Heart right ventricle (tissue), 16 donors: ENCODE measurements around the gene SSBP3. TPM values are rescaled to one million over a fixed set of nuclear protein-coding genes. Genes with fewer than 3 reads are reported as not detected.

ENCODE experiments used
- ATAC-seq, 8 donors: fragments of 200-7000 bp; cut with Tn5 transposase; one replicate each; pipeline ENCODE4 v1.9.1; 2020; ENCODE audit warnings: mild to moderate bottlenecking in 8 of 8, moderate library complexity in 8 of 8, moderate number of reproducible peaks in 1 of 8
- DNase-seq, 2 donors: peaks; one replicate each; pipeline ENCODE4 v3.0.0-alpha.2; 2020
- H3K27ac ChIP-seq, 10 donors: fragments of 200-600 bp; sonication (generic) in 2 of 10; one replicate each; pipeline versions ENCODE4 v1.5.0 to v1.8.0; 2020 to 2022; ENCODE audit warnings: mild to moderate bottlenecking in 3 of 10
- H3K27me3 ChIP-seq, 7 donors: fragments of 200-600 bp; one replicate each; pipeline ENCODE4 v1.8.0; 2021 to 2022; ENCODE audit warnings: mild to moderate bottlenecking in 2 of 7
- H3K36me3 ChIP-seq, 9 donors: fragments of 200-600 bp; sonication (generic) in 1 of 9; one replicate each; pipeline versions ENCODE4 v1.5.0 to v1.8.0; 2020 to 2022; ENCODE audit warnings: mild to moderate bottlenecking in 2 of 9
- H3K4me1 ChIP-seq, 9 donors: fragments of 200-600 bp; sonication (generic) in 1 of 9; one replicate each; pipeline versions ENCODE4 v1.5.0 to v1.8.0; 2020 to 2022; ENCODE audit warnings: mild to moderate bottlenecking in 4 of 9
- H3K4me3 ChIP-seq, 10 donors: fragments of 200-600 bp; sonication (generic) in 2 of 10; one replicate each; pipeline versions ENCODE4 v1.5.0 to v1.8.0; 2020 to 2022; ENCODE audit warnings: mild to moderate bottlenecking in 7 of 10, moderate library complexity in 2 of 10
- H3K9me3 ChIP-seq, 11 donors: fragments of 200-600 bp in 10 of 11; sonication (generic) in 2 of 11; one replicate each; pipeline versions ENCODE4 v1.5.0 to v1.8.0; 2013 to 2022; ENCODE audit warnings: mild to moderate bottlenecking in 2 of 11, control low read depth in 1 of 11, moderate library complexity in 1 of 11
- WGBS, 2 donors: extraction: QIAGEN DNeasy Blood & Tissue Kit; methylation state at CpG; one replicate each; pipeline ENCODE4 v1.1.7; 2013; ENCODE audit warnings: inconsistent platforms in 1 of 2; 5-methylcytosine and 5-hydroxymethylcytosine counted together
- intact Hi-C, 10 donors: fragments of 100-400 bp; cut with DNase I; formaldehyde crosslinking; loops; one replicate each; pipeline versions ENCODE4 v1.11.1 to v1.14.2; 2022
- polyA plus RNA-seq, 2 donors: library from polyadenylated mRNA; stranded (reverse); fragments of 200-250 nt; gene quantifications; one replicate each; pipeline ENCODE4 v1.2.3, GENCODE V29; 2013
- total RNA-seq, 10 donors: library from RNA; stranded (reverse); fragmentation: NEBNext Ultra II Directional in 3 of 10; extraction: Animal tissue kit (Norgen Biotek cat#: 25700) in 3 of 10; gene quantifications; one replicate each; pipeline versions ENCODE4 v1.2.1 to v1.2.4, GENCODE V29; 2021 to 2023
- TF ChIP-seq, protein P1 (sequence below), 9 donors: fragments of 200-600 bp; sonication (generic) in 2 of 9; IDR thresholded peaks; one replicate each; pipeline versions ENCODE4 v1.5.0 to v1.8.0; 2021 to 2022; ENCODE audit warnings: antibody characterized with exemption in 9 of 9, mild to moderate bottlenecking in 5 of 9, moderate library complexity in 1 of 9
- donor health status: Arrhythmogenic right ventricular cardiomyopathy.
- donor health status: ischemic (EF 13 %, LVEDD 7.1; RV severe dilation, severe dysfunction).
- donor health status: healthy with polysubstance abuse.
- donor health status: DM: no; HTN: yes; CAD: no.
- donor health status: DM: no; HTN: no; CAD: no.
- donor health status: ischemic (EF 25% LVEDD 6.9; RV normal size, moderate dysfunction).
- donor health status: ischemic (EF 25% LVEDD 5.7; RV mildly dilated, moderate dysfunction).
- donor health status: healthy.
- donor health status: DM: yes; HTN: yes; CAD: no.
- donor health status: Ischemic cardiomyopathy.
- donor health status: ischemic (EF 35%, LVEDD 5.7; RV mildly dilated, moderate dysfunction).
- donor health status: nonischemic (EF 11% LVEDD 7.7; RV severe dilation, severe dysfunction).
- donor health status: DM: yes; HTN: yes; CAD: no.
- donor health status: PGD.
- donor health status: ischemic (EF 29% LVEDD 5.4; RV normal size, mild dysfunction).
- donor health status: nonischemic (EF 23%, LVEDD 6.1; RV moderate dilation, normal function).

SSBP3 gene
- total and polyA plus RNA-seq, 12 donors, result 17.6 to 71.9 (median 52.8) TPM

DNA sequence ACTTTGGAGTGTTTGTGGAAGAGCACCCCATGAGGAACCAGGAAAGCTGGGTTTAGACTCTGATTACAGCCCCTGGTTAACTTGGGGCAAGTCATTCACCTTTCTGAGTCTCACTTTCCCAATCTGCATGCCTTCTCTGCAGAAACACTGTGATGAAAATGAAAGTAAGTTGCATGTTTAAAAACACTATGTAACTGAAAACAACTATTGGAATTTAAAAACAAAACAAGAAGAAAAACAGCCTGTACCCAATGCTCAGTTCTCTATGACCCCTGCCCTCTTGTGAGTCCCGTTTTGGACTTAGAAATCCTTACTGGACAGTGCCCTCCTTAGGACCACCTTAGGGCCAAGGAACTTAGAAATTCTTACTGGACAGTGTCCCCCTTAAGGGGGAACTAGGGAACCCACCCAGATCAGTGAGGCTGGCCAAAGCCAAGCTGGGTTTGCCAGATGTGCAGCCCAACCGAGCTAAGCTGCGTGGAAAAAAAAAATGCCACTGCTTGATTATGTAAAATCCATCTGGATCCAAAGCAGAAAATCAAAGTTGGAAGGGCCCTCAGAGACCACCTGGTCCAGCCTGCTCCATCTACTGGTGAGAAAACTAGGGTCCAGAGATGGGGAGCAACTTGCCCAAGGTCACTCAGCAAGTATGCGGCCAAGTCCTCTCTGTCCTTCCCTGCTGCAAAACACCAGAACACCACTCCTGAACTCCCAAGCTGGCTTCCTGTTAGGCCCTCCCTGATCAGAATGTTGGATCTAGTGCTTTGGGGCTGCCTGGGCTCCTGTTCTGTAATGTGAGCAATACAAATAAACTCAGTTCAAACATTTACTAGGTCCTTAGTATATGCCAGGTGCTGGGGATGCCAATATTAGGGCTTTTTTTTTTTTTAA lies 128.5 kb downstream of the SSBP3 start:
- ATAC-seq (peak in 1 of 8 donors; percentile 7), DNase-seq (no peak)
- Histone ChIP-seq H3K4me3 (no peak overlapping the region), H3K4me1 (peaks cover 54 to 81% (median 75%) of the 10 kb centered on the region in 9 donors), H3K27me3 (no peaks in the 10 kb centered on the region), H3K36me3 (peaks cover 0 to 18% (median 3%) of the 10 kb centered on the region in 9 donors), H3K27ac (peak overlapping the region; percentile 5 to 91 (median 77)), H3K9me3 (no peaks in the 10 kb centered on the region)
- intact Hi-C loops, result loop anchor here in 7 of 10 donors (5.0 to 10.0 kb wide), 7 partner anchors 35 to 210 kb away; partner anchors contain the start of genes SSBP3 (in 3 of the 7), CYB5RL (in 1 of the 7) and MRPL37 (in 1 of the 7)
- TF ChIP-seq, protein P1, sequence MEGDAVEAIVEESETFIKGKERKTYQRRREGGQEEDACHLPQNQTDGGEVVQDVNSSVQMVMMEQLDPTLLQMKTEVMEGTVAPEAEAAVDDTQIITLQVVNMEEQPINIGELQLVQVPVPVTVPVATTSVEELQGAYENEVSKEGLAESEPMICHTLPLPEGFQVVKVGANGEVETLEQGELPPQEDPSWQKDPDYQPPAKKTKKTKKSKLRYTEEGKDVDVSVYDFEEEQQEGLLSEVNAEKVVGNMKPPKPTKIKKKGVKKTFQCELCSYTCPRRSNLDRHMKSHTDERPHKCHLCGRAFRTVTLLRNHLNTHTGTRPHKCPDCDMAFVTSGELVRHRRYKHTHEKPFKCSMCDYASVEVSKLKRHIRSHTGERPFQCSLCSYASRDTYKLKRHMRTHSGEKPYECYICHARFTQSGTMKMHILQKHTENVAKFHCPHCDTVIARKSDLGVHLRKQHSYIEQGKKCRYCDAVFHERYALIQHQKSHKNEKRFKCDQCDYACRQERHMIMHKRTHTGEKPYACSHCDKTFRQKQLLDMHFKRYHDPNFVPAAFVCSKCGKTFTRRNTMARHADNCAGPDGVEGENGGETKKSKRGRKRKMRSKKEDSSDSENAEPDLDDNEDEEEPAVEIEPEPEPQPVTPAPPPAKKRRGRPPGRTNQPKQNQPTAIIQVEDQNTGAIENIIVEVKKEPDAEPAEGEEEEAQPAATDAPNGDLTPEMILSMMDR (IDR thresholded peaks at IDR 0.05), result no peak
- 35 to 37% methylated on average over 4 of the region's 4 CpGs for WGBS, 2 donors

DNA sequence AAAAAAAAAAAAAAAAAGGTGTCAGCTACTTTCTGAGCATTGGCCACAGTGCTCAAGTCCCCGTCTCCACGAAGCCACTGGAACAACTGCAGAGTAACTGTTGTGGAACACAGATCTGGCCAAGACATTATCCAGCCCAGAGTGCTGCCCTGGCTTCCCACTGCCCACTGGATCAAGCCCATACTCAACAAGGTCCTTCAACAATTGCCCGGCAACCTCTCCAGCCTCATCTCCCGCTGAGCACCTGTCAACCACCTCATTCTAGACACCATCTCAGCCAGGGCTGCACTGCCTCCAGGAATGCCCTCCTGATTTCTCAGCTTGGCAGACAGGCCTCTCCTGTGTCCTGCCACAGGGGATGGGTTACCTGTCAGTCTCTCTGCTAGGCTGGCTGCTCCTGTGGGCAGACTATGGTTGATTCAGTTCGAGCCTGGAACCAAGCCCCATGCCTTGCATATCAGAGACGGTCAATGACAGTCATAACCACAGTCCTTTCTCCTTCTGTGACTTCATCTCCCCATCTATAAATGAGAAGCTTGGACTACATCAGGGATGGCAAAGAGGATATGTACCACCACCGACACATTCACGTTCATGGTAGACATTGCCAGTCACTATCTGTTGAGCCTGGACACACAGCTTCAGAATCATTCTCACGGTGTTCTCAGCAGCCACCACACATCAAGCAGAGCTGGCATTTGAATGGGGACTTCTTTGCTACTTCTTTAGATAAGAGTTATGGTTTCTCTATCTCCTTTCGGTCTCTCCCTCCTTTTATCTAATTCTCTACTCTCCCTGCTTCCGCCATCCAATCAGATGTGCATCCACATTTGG lies 129.4 kb downstream of the SSBP3 start:
- 69 to 73% methylated on average over 11 of the region's 11 CpGs for WGBS, 2 donors
- Histone ChIP-seq H3K27me3 (no peaks in the 10 kb centered on the region), H3K4me1 (peaks cover 54 to 81% (median 78%) of the 10 kb centered on the region in 9 donors), H3K36me3 (peaks cover 0 to 18% (median 3%) of the 10 kb centered on the region in 9 donors), H3K9me3 (no peaks in the 10 kb centered on the region), H3K4me3 (no peak overlapping the region), H3K27ac (peak overlapping the region; percentile 5 to 91 (median 77))
- intact Hi-C loops, result loop anchor here in 7 of 10 donors (5.0 to 10.0 kb wide), 7 partner anchors 35 to 210 kb away; partner anchors contain the start of genes SSBP3 (in 3 of the 7), CYB5RL (in 1 of the 7) and MRPL37 (in 1 of the 7)
- ATAC-seq (peak in 2 of 8 donors; percentile 32 to 53), DNase-seq (peak in 1 of 2 donors; percentile 52)
- TF ChIP-seq, protein P1 (IDR thresholded peaks at IDR 0.05), result no peak

DNA sequence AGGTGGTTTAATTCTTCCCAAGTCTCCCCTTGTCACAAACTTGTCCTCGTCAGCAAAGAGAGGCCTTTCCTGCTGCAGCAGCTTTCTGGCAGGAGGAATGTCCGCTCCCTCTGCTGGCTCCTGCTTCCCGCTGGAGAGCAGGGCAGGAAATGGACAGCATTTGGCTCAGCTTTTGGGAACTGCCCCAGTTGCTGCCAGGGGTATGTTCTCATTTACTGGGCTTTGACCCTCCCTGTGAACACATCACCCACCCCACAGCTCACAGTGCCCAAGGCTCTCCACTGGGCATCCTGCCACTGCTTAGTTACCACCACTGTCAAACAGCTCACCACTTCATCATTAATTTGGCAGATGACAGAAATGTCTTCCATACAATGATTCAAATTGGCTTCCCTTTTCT lies 130.8 kb downstream of the SSBP3 start:
- Histone ChIP-seq H3K27me3 (no peaks in the 10 kb centered on the region), H3K9me3 (no peaks in the 10 kb centered on the region), H3K27ac (peak overlapping the region; percentile 73 to 91 (median 88)), H3K4me1 (peaks cover 54 to 88% (median 78%) of the 10 kb centered on the region in 9 donors), H3K36me3 (peaks cover 0 to 6% (median 2%) of the 10 kb centered on the region in 9 donors), H3K4me3 (peak overlapping the region in 1 of 10 donors; percentile 9)
- TF ChIP-seq, protein P1 (IDR thresholded peaks at IDR 0.05), result peak in 8 of 9 donors; percentile 21 to 68 (median 44)
- intact Hi-C loops, result loop anchor here in 7 of 10 donors (1.0 to 10.0 kb wide), 9 partner anchors 37 to 212 kb away; partner anchors contain the start of genes SSBP3 (in 4 of the 7), CYB5RL (in 1 of the 7) and MRPL37 (in 1 of the 7)
- ATAC-seq, result peak; percentile 62 to 74 (median 68)
- DNase-seq, result peak; percentile 74 to 82
- WGBS, 2 donors, result 10% methylated on average over 3 of the region's 3 CpGs
